ENCODE data around the gene B4GALNT3. TPM values are rescaled to one million over a fixed set of nuclear protein-coding genes. Genes with fewer than 3 reads are reported as not detected.

Gene B4GALNT3
- total RNA-seq, 3 donors from 2014 or later (not counting 1 experiment from before 2014, with no cell fraction given), result 0.93 to 4.2 TPM; not detected in 1

DNA sequence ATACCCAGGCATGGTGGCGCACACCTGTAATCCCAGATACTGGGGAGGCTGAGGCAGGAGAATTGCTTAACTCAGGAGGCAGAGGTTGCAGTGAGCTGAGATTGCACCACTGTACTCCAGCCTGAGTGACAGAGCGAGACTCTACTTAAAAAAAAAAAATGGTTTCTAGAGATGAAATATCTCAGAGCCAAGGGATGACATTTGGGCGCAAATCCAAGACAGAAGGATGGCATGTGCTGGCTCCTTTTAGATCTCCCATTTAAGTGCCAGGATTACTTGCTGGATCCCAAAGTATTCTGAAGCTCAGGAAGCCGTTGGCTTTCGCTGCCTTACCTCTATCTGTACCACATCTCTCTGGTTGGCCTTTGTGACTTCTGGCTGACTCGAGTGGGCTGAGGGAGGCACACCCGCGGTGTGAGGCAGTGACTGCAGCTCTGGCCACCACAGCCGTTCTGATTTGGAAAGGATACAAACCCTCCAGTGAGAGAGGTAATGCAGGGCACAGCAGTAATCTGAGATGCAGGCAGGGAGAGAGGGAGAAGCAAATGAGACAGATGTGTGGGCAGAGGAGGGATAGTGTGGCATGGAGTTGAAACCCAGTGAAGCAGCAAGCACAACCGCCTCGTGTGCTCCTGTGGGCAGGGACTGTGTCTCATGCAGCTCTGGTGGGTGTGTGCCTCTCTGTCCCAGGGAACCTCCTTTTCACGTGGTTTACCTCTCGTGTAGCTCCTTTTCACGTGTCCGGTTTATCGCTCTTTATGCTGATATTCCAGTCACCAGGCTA is 4.9 kb downstream of the B4GALNT3 start:
- Mint-ChIP-seq H3K27me3 (ENCODE audit: low read depth in 2 of 2) (peaks cover 15 to 38% of the 10 kb centered on the region in 2 donors), H3K4me1 (peaks cover 22 to 37% of the 10 kb centered on the region in 2 donors), H3K4me3 (no peak overlapping the region), H3K36me3 (no peaks in the 10 kb centered on the region), H3K9me3 (no peaks in the 10 kb centered on the region), H3K27ac (no peak overlapping the region)
- Histone ChIP-seq H3K4me3 (ENCODE audit: low read length) (no peak overlapping the region), H3K36me3 (ENCODE audit: control insufficient read depth, insufficient read depth, low read length) (no peaks in the 10 kb centered on the region), H3K27ac (ENCODE audit: low read length) (no peak overlapping the region), H3K9me3 (ENCODE audit: control insufficient read depth, insufficient read depth, low read length) (no peaks in the 10 kb centered on the region), H3K27me3 (ENCODE audit: control insufficient read depth, insufficient read depth, low read length) (no peaks in the 10 kb centered on the region), H3K4me1 (ENCODE audit: control insufficient read depth, insufficient read depth, low read length) (peaks cover 18% of the 10 kb centered on the region)
- WGBS (ENCODE audit: insufficient coverage), result 61% methylated on average over 16 of the region's 16 CpGs
- DNase-seq, result no peak
- intact Hi-C loops (cut with micrococcal nuclease), result loop anchor here (5.0 kb wide), 1 partner anchor 33 kb away; no protein-coding TSS in a partner anchor
- no peak for ATAC-seq
- TF ChIP-seq, protein P1, sequence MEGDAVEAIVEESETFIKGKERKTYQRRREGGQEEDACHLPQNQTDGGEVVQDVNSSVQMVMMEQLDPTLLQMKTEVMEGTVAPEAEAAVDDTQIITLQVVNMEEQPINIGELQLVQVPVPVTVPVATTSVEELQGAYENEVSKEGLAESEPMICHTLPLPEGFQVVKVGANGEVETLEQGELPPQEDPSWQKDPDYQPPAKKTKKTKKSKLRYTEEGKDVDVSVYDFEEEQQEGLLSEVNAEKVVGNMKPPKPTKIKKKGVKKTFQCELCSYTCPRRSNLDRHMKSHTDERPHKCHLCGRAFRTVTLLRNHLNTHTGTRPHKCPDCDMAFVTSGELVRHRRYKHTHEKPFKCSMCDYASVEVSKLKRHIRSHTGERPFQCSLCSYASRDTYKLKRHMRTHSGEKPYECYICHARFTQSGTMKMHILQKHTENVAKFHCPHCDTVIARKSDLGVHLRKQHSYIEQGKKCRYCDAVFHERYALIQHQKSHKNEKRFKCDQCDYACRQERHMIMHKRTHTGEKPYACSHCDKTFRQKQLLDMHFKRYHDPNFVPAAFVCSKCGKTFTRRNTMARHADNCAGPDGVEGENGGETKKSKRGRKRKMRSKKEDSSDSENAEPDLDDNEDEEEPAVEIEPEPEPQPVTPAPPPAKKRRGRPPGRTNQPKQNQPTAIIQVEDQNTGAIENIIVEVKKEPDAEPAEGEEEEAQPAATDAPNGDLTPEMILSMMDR (IDR thresholded peaks at IDR 0.05), result no peak

DNA sequence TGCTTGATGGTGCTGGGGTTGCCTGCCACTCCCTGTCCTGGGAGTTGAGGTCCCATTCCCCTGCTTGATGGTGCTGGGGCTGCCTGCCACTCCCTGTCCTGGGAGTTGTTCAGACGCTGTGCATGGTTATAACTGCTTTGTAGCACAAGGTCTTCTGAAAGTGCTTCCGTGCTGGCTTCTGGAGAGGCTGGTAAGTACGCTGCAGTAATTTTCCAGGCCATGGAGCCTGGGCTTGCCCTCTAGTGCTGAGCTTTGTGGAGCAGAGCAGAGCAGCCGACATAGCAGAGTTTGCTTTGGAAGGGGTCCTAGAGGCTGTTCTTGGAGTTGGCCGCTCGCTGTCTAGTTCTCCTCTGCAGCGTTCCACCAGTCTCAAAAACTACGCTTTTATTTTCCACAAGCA is 6.3 kb downstream of the B4GALNT3 start:
- TF ChIP-seq, protein P1 (IDR thresholded peaks at IDR 0.05), result no peak
- WGBS (ENCODE audit: insufficient coverage), result 98% methylated on average over 8 of the region's 8 CpGs
- Mint-ChIP-seq H3K36me3 (no peaks in the 10 kb centered on the region), H3K27ac (no peak overlapping the region), H3K4me1 (peaks cover 20 to 34% of the 10 kb centered on the region in 2 donors), H3K27me3 (ENCODE audit: low read depth in 2 of 2) (peaks cover 12 to 35% of the 10 kb centered on the region in 2 donors), H3K9me3 (no peaks in the 10 kb centered on the region), H3K4me3 (no peak overlapping the region)
- H3K4me1 ChIP-seq (ENCODE audit: control insufficient read depth, insufficient read depth, low read length), result peaks cover 15% of the 10 kb centered on the region
- H3K36me3 ChIP-seq (ENCODE audit: control insufficient read depth, insufficient read depth, low read length), result no peaks in the 10 kb centered on the region
- DNase-seq, result no peak
- no peaks in the 10 kb centered on the region for H3K9me3 ChIP-seq (ENCODE audit: control insufficient read depth, insufficient read depth, low read length)
- H3K27ac ChIP-seq (ENCODE audit: low read length), result no peak overlapping the region
- H3K27me3 ChIP-seq (ENCODE audit: control insufficient read depth, insufficient read depth, low read length), result no peaks in the 10 kb centered on the region
- ATAC-seq, result no peak
- no peak overlapping the region for H3K4me3 ChIP-seq (ENCODE audit: low read length)
- intact Hi-C loops (cut with micrococcal nuclease), result no loop called here

DNA sequence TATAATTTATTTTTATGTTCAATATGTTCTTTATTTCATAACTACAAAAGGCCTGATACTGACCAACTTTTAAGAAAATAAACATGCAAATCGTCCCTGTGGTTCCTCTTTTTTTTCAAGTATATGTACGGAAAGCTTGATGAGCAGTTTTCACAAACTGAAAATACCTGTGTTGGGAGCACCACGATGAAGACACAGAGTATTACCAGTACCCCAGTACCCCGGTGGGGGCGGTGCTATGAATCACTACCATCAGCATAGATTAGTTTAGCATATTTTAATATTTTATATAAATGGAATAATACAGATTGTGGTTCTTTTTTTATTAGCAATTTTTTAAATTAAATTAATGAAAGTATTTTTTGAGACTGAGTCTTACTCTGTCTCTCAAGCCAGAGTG is 7.0 kb downstream of the B4GALNT3 start:
- Mint-ChIP-seq H3K27me3 (ENCODE audit: low read depth in 2 of 2) (peaks cover 10 to 27% of the 10 kb centered on the region in 2 donors), H3K27ac (no peak overlapping the region), H3K9me3 (no peaks in the 10 kb centered on the region), H3K4me1 (peaks cover 17 to 31% of the 10 kb centered on the region in 2 donors), H3K36me3 (no peaks in the 10 kb centered on the region), H3K4me3 (no peak overlapping the region)
- DNase-seq (no peak), ATAC-seq (no peak)
- no peak overlapping the region for H3K4me3 ChIP-seq (ENCODE audit: low read length)
- WGBS (ENCODE audit: insufficient coverage), result 57% methylated on average over 3 of the region's 5 CpGs
- H3K9me3 ChIP-seq (ENCODE audit: control insufficient read depth, insufficient read depth, low read length), result no peaks in the 10 kb centered on the region
- H3K27me3 ChIP-seq (ENCODE audit: control insufficient read depth, insufficient read depth, low read length), result no peaks in the 10 kb centered on the region
- TF ChIP-seq, protein P1 (IDR thresholded peaks at IDR 0.05), result no peak
- H3K36me3 ChIP-seq (ENCODE audit: control insufficient read depth, insufficient read depth, low read length), result no peaks in the 10 kb centered on the region
- H3K27ac ChIP-seq (ENCODE audit: low read length), result no peak overlapping the region
- intact Hi-C loops (cut with micrococcal nuclease), result no loop called here
- H3K4me1 ChIP-seq (ENCODE audit: control insufficient read depth, insufficient read depth, low read length), result peaks cover 15% of the 10 kb centered on the region

All from natural killer cell (primary cell).